HCT116 (cell line): Measurements from ENCODE around the gene EPHA6. TPM values are rescaled to one million over a fixed set of nuclear protein-coding genes. Genes with fewer than 3 reads are reported as not detected.

Experiments used
- ATAC-seq: fragments of 200-7000 bp; cut with Tn5 transposase; 2 replicates; pipeline ENCODE4 v1.9.1; 2020; ENCODE audit warnings: mild to moderate bottlenecking, moderate library complexity
- BruUV-seq: library from RNA; stranded (reverse); fragments of 400-500 nt; replicated peaks from 2 replicates; lab custom pipeline; 2021; lab: Mats Ljungman, UMichigan
- CTCF ChIA-PET: fragments of 300-600 bp; sonication (Branson Sonifier 250); formaldehyde crosslinking; loops from one replicate; lab custom pipeline; 2021; ENCODE audit warnings: antibody characterized with exemption; lab: Charles Lee
- POLR2A ChIA-PET: fragments of 300-600, 350-600 bp; sonication (Branson Sonifier 250); formaldehyde crosslinking; loops from one replicate; lab custom pipeline; 2021; ENCODE audit warnings: antibody characterized with exemption; lab: Charles Lee
- RAD21 ChIA-PET, 2 experiments: fragments of 300-600 bp; sonication (Branson Sonifier 250); formaldehyde crosslinking; loops; one replicate each; lab custom pipeline; 2023; ENCODE audit warnings: low total read pairs in 2 of 2; ENCODE audit not compliant: uncharacterized antibody in 2 of 2, unreplicated experiment in 2 of 2, low non-redundant PET in 1 of 2; lab: Charles Lee
- DNase-seq: peaks from one replicate; pipeline ENCODE4 v3.0.0-alpha.2; 2010; ENCODE audit warnings: low read depth, low spot score
- H2AFZ ChIP-seq: fragments of 200-600 bp; shearing (Covaris generic), sonication (generic); 2 replicates; pipeline ENCODE4 v1.6.1; 2017; ENCODE audit warnings: low read depth, mixed run types, mixed read lengths, antibody characterized with exemption, low read length; ENCODE audit not compliant: poor library complexity, severe bottlenecking
- H3K27ac ChIP-seq: 2 replicates; pipeline ENCODE4 v1.5.1; 2012; ENCODE audit warnings: low read depth, low read length
- H3K27me3 ChIP-seq: fragments of 200-600 bp; sonication (generic); 2 replicates; pipeline ENCODE4 v1.6.1; 2016; ENCODE audit warnings: mixed run types, low read length, mixed read lengths; ENCODE audit not compliant: insufficient read depth
- H3K36me3 ChIP-seq, 2 experiments: fragments of 200-500 bp in 1 of 2; fragments of 200-600 bp in 1 of 2; sonication (Bioruptor generic) in 1 of 2; sonication (generic) in 1 of 2; 2 replicates each; pipeline versions ENCODE4 v1.5.1 to v1.6.1; 2014 to 2016; ENCODE audit warnings: low read length in 2 of 2, inconsistent platforms in 1 of 2, mixed read lengths in 1 of 2, mixed run types in 1 of 2; ENCODE audit not compliant: insufficient read depth in 2 of 2, control insufficient read depth in 1 of 2
- H3K4me1 ChIP-seq, 2 experiments: fragments of 200-600 bp in 1 of 2; sonication (generic) in 1 of 2; 2 replicates each; pipeline versions ENCODE4 v1.5.1 to v1.6.1; 2012 to 2017; ENCODE audit warnings: low read length in 2 of 2, inconsistent platforms in 1 of 2, mild to moderate bottlenecking in 1 of 2, mixed read lengths in 1 of 2, mixed run types in 1 of 2, moderate library complexity in 1 of 2; ENCODE audit not compliant: insufficient read depth in 2 of 2, control insufficient read depth in 1 of 2
- H3K4me2 ChIP-seq: fragments of 200-600 bp; sonication (generic); 2 replicates; pipeline ENCODE4 v1.6.1; 2017; ENCODE audit warnings: mixed run types, low read length, mixed read lengths
- H3K4me3 ChIP-seq, 2 experiments: fragments of 200-600 bp in 1 of 2; sonication (generic) in 1 of 2; replicated peaks in 1 of 2; 2 replicates each; pipeline ENCODE4 v1.5.1; 2011 to 2016; ENCODE audit warnings: low read length in 2 of 2, control low read depth in 1 of 2, low read depth in 1 of 2, mild to moderate bottlenecking in 1 of 2, mixed read lengths in 1 of 2, mixed run types in 1 of 2
- H3K79me2 ChIP-seq: fragments of 200-600 bp; sonication (generic); 2 replicates; pipeline ENCODE4 v1.6.1; 2017; ENCODE audit warnings: mild to moderate bottlenecking, mixed run types, low read length, moderate library complexity, mixed read lengths; ENCODE audit not compliant: insufficient read depth
- H3K9ac ChIP-seq: fragments of 200-600 bp; sonication (generic); 2 replicates; pipeline ENCODE4 v1.6.1; 2016; ENCODE audit warnings: low read length, mixed read lengths
- H3K9me2 ChIP-seq: fragments of 200-600 bp; sonication (generic), shearing (Covaris generic); 2 replicates; pipeline ENCODE4 v1.6.1; 2017; ENCODE audit warnings: mixed run types, mild to moderate bottlenecking, moderate library complexity; ENCODE audit not compliant: insufficient read depth
- H3K9me3 ChIP-seq, 2 experiments: fragments of 200-500 bp in 1 of 2; fragments of 200-600 bp in 1 of 2; sonication (Bioruptor generic) in 1 of 2; sonication (generic) in 1 of 2; 2 replicates each; pipeline ENCODE4 v1.6.1; 2014 to 2017; ENCODE audit warnings: low read length in 2 of 2, mixed read lengths in 2 of 2, inconsistent platforms in 1 of 2, low read depth in 1 of 2, mild to moderate bottlenecking in 1 of 2, mixed run types in 1 of 2, moderate library complexity in 1 of 2; ENCODE audit not compliant: control insufficient read depth in 1 of 2, insufficient read depth in 1 of 2
- H4K20me1 ChIP-seq: fragments of 200-600 bp; sonication (generic), shearing (Covaris generic); 2 replicates; pipeline ENCODE4 v1.6.1; 2017; ENCODE audit warnings: mixed run types, mild to moderate bottlenecking, moderate library complexity; ENCODE audit not compliant: insufficient read depth
- ATF3 ChIP-seq: IDR thresholded peaks from 2 replicates; pipeline ENCODE4 v1.6.1; 2012
- CBX3 ChIP-seq: IDR thresholded peaks from 2 replicates; pipeline ENCODE4 v1.6.1; 2012; ENCODE audit warnings: low read depth
- CTCF ChIP-seq, 3 experiments: fragments of 200-600 bp in 1 of 3; sonication (generic) in 1 of 3; IDR thresholded peaks in 2 of 3; conservative IDR thresholded peaks in 1 of 3; 2 replicates each; pipeline ENCODE4 v1.5.1; 2012 to 2017; ENCODE audit warnings: low read depth in 2 of 3, low read length in 2 of 3, antibody characterized with exemption in 1 of 3, borderline replicate concordance in 1 of 3, control low read depth in 1 of 3, mild to moderate bottlenecking in 1 of 3, mixed read lengths in 1 of 3, mixed run types in 1 of 3, moderate library complexity in 1 of 3; ENCODE audit not compliant: insufficient read depth in 1 of 3
- EGR1 ChIP-seq: IDR thresholded peaks from 2 replicates; pipeline ENCODE4 v1.6.1; 2012; ENCODE audit warnings: low read depth
- ELF1 ChIP-seq: IDR thresholded peaks from 2 replicates; pipeline ENCODE4 v1.6.1; 2012; ENCODE audit warnings: low read depth, borderline replicate concordance
- EZH2 ChIP-seq: fragments of 200-600 bp; sonication (generic); IDR thresholded peaks from 2 replicates; pipeline ENCODE4 v1.6.1; 2017; ENCODE audit warnings: antibody characterized with exemption, mixed run types
- EZH2phosphoT487 ChIP-seq: fragments of 200-600 bp; IDR thresholded peaks from 2 replicates; pipeline ENCODE4 v1.6.1; 2018; ENCODE audit warnings: antibody characterized with exemption, borderline replicate concordance
- FOSL1 ChIP-seq: IDR thresholded peaks from 2 replicates; pipeline ENCODE4 v1.6.1; 2012; ENCODE audit warnings: low read depth
- JUND ChIP-seq: IDR thresholded peaks from 2 replicates; pipeline ENCODE4 v1.6.1; 2012
- POLR2A ChIP-seq: IDR thresholded peaks from 2 replicates; pipeline ENCODE4 v1.7.0; 2011; ENCODE audit warnings: borderline replicate concordance; ENCODE audit not compliant: insufficient read depth, insufficient read length; ENCODE audit errors: extremely low read depth
- POLR2AphosphoS5 ChIP-seq: IDR thresholded peaks from 2 replicates; pipeline ENCODE4 v1.6.1; 2011; ENCODE audit warnings: mild to moderate bottlenecking, low read depth, low read length, moderate library complexity
- RAD21 ChIP-seq: IDR thresholded peaks from 2 replicates; pipeline ENCODE4 v1.6.1; 2012; ENCODE audit warnings: low read depth, mild to moderate bottlenecking
- REST ChIP-seq: IDR thresholded peaks from 2 replicates; pipeline ENCODE4 v1.6.1; 2012; ENCODE audit warnings: low read depth
- SIN3A ChIP-seq: IDR thresholded peaks from 2 replicates; pipeline ENCODE4 v1.6.1; 2012; ENCODE audit warnings: low read depth
- SP1 ChIP-seq: IDR thresholded peaks from 2 replicates; pipeline ENCODE4 v1.6.1; 2012; ENCODE audit warnings: low read depth
- SRF ChIP-seq: IDR thresholded peaks from 2 replicates; pipeline ENCODE4 v1.6.1; 2012; ENCODE audit warnings: low read depth
- YY1 ChIP-seq: IDR thresholded peaks from 2 replicates; pipeline ENCODE4 v1.6.1; 2011; ENCODE audit warnings: low read length, low read depth, moderate library complexity, mild to moderate bottlenecking; ENCODE audit not compliant: insufficient replicate concordance; ENCODE audit errors: extremely low read depth
- ZFX ChIP-seq: fragments of 450-650 bp; IDR thresholded peaks from 2 replicates; pipeline ENCODE4 v1.6.1; 2017
- intact Hi-C: fragments of 100-400 bp; cut with micrococcal nuclease; formaldehyde crosslinking; loops from 2 replicates; pipeline ENCODE4 v1.10.0; 2022
- total RNA-seq: library from RNA; stranded (reverse); gene quantifications from one replicate; pipeline ENCODE4 v1.2.1, GENCODE V29; 2021; ENCODE audit not compliant: unreplicated experiment

EPHA6 gene
- total RNA-seq, 1 experiment from 2014 or later, result not detected

- DNase-seq (no peak), ATAC-seq (no peak)
- Histone ChIP-seq H3K27me3 (no peaks in the 10 kb centered on the region), H3K4me1 (no peaks in the 10 kb centered on the region), H3K9me2 (no peaks in the 10 kb centered on the region), H4K20me1 (no peaks in the 10 kb centered on the region), H3K36me3 (no peaks in the 10 kb centered on the region), H3K4me2 (no peak overlapping the region), H3K9me3 (peaks cover 11 to 19% of the 10 kb centered on the region in 2 experiments; a peak in 2 of 4 replicates), H3K9ac (no peak overlapping the region), H3K79me2 (no peaks in the 10 kb centered on the region), H2AFZ (no peak overlapping the region), H3K27ac (no peak overlapping the region), H3K4me3 (no peak overlapping the region)
- TF ChIP-seq ZFX (no peak), FOSL1 (no peak), CTCF (IDR thresholded peaks at IDR 0.05 in 2 of 3, conservative IDR thresholded peaks at IDR 0.05 in 1 of 3; ENCODE audit: borderline replicate concordance in 1 of 3, insufficient read depth in 1 of 3, low read depth in 2 of 3, low read length in 2 of 3) (no peak), YY1 (no peak), EGR1 (no peak), SP1 (no peak), SIN3A (no peak), RAD21 (no peak), ATF3 (no peak), POLR2AphosphoS5 (no peak), ELF1 (no peak), POLR2A (no peak), CBX3 (no peak), REST (no peak), SRF (no peak), EZH2phosphoT487 (no peak), EZH2 (no peak), JUND (no peak)
- intact Hi-C loops, result no loop called here
- POLR2A ChIA-PET, result no interaction called here
- CTCF ChIA-PET, result no interaction called here
- RAD21 ChIA-PET, result no interaction called here
- BruUV-seq, result no TSS peak
These were observed 362.8 kb downstream of the EPHA6 start for GRCh38 chr3:97177242-97177641.
